Tongue (tissue), 2 donors: ENCODE data around the gene RSAD2. TPM values are rescaled to one million over a fixed set of nuclear protein-coding genes. Genes with fewer than 3 reads are reported as not detected.
A peak's percentile ranks its signal among the peaks of the same experiment; 100 is the strongest.
"Not testable (repeated sequence)": the region's sequence is repeated elsewhere in the genome, so short reads cannot be mapped to it uniquely, and the experiment has no call there.

ENCODE experiments used
- DNase-seq: peaks from one replicate; pipeline ENCODE4 v3.0.0-alpha.2; 2015
- total RNA-seq: library from RNA; depleted of rRNA; stranded (reverse); fragments of >200 nt; gene quantifications from one replicate; pipeline ENCODE4 v1.2.3, GENCODE V29; 2014

The RSAD2 gene
- total RNA-seq, 1 donor from 2014 or later = 2.6 TPM

- DNase-seq = no peak
Observed at GRCh38 chr2:6864231-6864754, 13.3 kb upstream of the RSAD2 start.

GRCh38 chr2:6864923-6865345 is 12.6 kb upstream of the RSAD2 start:
- DNase-seq = no peak

GRCh38 chr2:6865346-6866274 is 12.0 kb upstream of the RSAD2 start, which contains the start of gene CMPK2:
TSS of gene CMPK2 (minus strand) at chr2:6865907. CDS start at chr2:6865696, 211 bp downstream.
- peak; percentile 72 for DNase-seq

GRCh38 chr2:6866275-6866671 is 11.3 kb upstream of the RSAD2 start:
- DNase-seq = peak; percentile 63

- no peak for DNase-seq
Observed at GRCh38 chr2:6866982-6867381, 10.6 kb upstream of the RSAD2 start.

- DNase-seq = no peak
Observed at GRCh38 chr2:6872394-6872793, 5.2 kb upstream of the RSAD2 start.

GRCh38 chr2:6874032-6874431 is 3.5 kb upstream of the RSAD2 start:
- DNase-seq = no peak

- DNase-seq = no peak
Observed at GRCh38 chr2:6876309-6876708, 1.3 kb upstream of the RSAD2 start.

GRCh38 chr2:6878549-6878948 is 972 bp downstream of the RSAD2 start:
- no peak for DNase-seq

- no peak for DNase-seq
Observed at GRCh38 chr2:6879011-6879410, 1.4 kb downstream of the RSAD2 start.

GRCh38 chr2:6880200-6880733 is 2.7 kb downstream of the RSAD2 start:
- no peak for DNase-seq

GRCh38 chr2:6881046-6881445 is 3.5 kb downstream of the RSAD2 start:
- DNase-seq = no peak

GRCh38 chr2:6881516-6881915 is 3.9 kb downstream of the RSAD2 start:
- DNase-seq = no peak

- peak; percentile 59 for DNase-seq
Observed at GRCh38 chr2:6883448-6884122, 6.0 kb downstream of the RSAD2 start.

- no peak for DNase-seq
Observed at GRCh38 chr2:6885551-6885950, 8.0 kb downstream of the RSAD2 start.

- no peak for DNase-seq
Observed at GRCh38 chr2:6885968-6886367, 8.4 kb downstream of the RSAD2 start.

GRCh38 chr2:6887751-6888192 is 10.2 kb downstream of the RSAD2 start:
- DNase-seq = no peak

- no peak for DNase-seq
Observed at GRCh38 chr2:6888724-6889123, 11.1 kb downstream of the RSAD2 start.

GRCh38 chr2:6893876-6894482 is 16.4 kb downstream of the RSAD2 start:
- no peak for DNase-seq

GRCh38 chr2:6896930-6897759 is 19.6 kb downstream of the RSAD2 start:
- DNase-seq = peak; percentile 72

GRCh38 chr2:6902581-6902980 is 25.0 kb downstream of the RSAD2 start:
- DNase-seq = not testable (repeated sequence)
